HS-27A (cell line): ENCODE data around the gene FAM53A.
A peak's percentile ranks its signal among the peaks of the same experiment; 100 is the strongest.

Experiments
- DNase-seq: peaks from one replicate; pipeline ENCODE4 v3.0.0-alpha.2; 2012; ENCODE audit warnings: low read depth, missing footprints

Gene FAM53A, protein sequence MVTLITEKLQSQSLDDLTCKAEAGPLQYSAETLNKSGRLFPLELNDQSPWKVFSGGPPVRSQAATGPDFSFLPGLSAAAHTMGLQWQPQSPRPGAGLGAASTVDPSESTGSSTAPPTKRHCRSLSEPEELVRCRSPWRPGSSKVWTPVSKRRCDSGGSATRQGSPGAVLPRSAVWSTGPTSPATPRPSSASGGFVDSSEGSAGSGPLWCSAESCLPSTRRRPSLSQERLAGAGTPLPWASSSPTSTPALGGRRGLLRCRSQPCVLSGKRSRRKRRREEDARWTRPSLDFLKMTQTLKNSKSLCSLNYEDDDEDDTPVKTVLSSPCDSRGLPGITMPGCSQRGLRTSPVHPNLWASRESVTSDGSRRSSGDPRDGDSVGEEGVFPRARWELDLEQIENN

DNA sequence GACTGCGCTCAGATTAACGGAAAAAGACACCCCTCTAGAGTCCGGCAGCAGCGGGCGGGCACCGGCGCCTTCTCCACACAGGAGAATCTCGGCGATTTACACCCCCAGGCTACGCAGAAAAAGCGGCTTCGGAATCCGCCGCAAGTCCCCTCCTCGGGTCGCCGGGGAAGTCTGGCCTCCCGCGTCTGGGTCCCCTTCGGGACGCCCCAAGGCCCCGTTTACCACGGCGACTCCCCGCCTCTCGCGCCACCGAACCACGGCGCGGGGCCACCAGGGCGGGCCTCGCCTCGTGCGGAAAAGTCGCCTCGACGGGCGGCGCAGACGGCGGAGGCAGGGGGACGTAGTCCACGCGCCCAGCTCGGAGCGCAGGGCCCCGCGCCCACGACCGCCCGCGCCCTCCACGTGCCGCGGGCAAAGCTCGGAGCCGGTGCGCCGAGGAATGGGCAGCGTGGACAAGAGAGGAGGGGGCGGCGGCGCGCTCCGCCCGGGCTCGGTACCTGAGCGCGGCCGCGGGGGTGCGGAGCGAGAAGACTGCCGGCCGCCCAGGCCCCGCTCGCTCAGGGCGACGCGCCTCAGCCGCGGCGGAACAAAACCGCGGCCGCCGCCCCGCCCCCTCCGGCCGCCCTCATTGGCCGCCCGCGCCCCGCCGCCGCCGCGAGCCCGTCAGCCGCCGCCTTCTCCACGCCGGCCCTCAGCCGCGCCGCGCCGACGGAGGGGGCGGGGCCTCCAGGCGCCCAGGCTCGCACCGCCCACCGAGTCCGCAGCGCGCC is at the start of gene FAM53A:
FAM53A (minus strand) TSS at position 578 of the 770 bp plus-strand sequence. CDS start 15,572 bp downstream, outside the sequence.
- no peak for DNase-seq

DNA sequence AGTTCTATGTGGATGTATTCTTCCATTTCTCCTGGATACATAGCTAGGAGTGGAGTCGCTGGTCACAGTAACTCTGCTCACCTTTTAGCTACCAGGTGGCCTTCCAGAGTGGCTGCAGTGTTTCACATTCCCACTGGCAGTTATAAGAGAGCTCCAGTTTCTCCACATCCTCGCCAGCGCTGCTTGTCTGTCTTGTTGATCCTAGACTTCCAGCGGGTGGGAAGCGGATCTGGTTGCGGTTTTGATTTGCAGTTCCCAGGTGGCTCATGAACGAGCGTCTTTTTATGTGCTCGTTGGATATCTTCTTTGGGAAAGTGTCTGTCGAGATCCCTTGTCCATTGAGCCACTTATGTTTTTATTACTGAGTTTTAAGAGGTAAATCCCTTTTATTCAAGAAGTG is 48.8 kb upstream of the FAM53A start:
- DNase-seq = no peak

DNA sequence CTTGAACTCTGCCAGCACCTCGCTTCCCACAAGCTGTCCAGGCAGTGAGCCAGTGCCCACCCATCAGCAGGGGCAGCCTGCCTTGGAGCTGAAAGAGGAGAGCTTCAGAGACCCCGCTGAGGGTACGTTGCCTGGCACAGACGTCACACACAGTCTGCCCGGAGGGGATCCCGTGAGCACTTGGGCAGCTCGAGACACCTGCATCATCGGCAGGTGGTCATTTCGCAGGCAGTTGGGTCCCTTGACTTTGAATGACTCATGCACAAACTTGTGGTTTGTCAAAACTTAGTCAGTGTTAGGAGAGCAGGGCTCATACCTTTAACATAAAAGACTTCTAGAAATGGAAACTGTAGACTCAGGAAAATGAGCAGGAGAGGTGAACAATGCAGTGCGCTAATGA is 47.1 kb upstream of the FAM53A start:
- DNase-seq = no peak

DNA sequence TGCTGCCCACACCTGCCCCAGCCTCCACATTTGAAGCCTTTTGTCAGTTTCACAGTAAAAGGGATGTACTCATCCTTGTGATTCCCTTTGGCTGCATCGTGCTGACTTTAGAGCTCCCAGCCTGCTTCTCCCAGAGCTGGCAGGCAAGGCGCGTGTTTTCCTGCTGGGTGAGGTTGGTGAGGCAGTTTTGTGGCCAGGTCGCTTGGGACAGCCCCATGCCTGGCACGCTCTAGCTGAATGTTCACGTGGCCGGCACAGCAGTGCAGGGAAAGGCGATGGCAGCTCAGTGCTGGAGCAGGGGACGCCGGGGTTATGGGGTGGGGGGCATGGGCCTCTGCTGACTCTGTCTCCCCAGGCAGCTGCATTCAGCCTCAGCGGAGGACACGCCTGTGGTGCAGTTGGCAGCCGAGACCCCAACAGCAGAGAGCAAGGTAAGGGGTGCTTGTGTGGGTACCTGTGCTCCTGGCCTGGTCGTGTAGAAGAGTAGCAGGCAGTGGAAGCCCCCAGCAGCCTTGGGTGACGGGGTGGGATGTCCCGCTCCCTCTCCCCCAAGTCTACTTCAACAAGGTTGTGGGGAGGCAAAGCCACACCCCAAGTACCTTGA is 46.5 kb upstream of the FAM53A start:
- DNase-seq = no peak

DNA sequence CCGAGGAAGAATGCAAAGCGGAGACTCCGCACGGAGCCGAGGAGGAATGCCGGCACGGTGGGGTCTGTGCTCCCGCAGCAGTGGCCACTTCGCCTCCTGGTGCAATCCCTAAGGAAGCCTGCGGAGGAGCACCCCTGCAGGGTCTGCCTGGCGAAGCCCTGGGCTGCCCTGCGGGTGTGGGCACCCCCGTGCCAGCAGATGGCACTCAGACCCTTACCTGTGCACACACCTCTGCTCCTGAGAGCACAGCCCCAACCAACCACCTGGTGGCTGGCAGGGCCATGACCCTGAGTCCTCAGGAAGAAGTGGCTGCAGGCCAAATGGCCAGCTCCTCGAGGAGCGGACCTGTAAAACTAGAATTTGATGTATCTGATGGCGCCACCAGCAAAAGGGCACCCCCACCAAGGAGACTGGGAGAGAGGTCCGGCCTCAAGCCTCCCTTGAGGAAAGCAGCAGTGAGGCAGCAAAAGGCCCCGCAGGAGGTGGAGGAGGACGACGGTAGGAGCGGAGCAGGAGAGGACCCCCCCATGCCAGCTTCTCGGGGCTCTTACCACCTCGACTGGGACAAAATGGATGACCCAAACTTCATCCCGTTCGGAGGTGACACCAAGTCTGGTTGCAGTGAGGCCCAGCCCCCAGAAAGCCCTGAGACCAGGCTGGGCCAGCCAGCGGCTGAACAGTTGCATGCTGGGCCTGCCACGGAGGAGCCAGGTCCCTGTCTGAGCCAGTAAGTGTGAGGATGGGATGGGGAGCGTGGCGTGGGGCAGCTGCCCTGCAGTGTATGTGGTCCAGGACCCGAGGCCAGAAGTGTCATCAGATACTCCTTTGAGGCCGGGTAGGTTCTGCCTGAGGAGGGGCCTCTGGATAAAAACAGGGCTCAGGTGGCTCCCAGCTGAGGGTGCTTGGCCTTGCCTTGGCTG is 44.2 kb upstream of the FAM53A start:
- DNase-seq = no peak

DNA sequence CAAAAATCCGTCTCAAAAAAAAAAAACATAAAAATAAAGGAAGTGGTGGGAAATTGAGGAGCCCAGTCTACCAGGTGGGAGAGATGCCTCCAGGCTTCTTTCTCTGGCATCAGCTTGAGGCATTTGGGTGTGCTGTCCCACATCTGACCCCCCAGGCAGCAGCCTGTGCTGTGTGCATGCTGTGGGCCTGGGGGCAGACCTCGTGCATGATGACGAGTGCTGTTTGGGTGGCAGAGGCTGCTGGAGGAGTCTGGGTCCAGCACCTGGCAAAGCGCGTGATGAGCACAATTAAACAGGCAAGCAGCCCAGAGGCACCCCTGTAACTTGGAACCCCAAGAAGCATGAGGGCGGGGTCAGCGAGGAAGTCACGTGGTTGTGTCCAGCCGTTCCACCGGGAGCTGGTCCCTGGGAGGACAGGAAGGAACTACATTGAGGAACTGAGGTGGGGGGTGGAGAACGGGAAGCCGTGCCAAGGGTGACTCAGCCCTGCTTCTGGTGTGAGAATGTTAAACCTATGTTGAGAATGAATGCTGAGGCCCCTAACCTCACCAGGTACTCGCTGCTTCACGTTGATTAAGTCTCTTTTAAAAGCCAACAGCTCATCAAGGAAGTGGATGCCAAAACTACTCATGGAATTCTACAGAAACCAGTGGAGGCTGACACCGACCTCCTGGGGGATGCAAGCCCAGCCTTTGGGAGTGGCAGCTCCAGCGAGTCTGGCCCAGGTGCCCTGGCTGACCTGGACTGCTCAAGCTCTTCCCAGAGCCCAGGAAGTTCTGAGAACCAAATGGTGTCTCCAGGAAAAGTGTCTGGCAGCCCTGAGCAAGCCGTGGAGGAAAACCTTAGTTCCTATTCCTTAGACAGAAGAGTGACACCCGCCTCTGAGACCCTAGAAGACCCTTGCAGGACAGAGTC is 43.3 kb upstream of the FAM53A start:
- DNase-seq = no peak

DNA sequence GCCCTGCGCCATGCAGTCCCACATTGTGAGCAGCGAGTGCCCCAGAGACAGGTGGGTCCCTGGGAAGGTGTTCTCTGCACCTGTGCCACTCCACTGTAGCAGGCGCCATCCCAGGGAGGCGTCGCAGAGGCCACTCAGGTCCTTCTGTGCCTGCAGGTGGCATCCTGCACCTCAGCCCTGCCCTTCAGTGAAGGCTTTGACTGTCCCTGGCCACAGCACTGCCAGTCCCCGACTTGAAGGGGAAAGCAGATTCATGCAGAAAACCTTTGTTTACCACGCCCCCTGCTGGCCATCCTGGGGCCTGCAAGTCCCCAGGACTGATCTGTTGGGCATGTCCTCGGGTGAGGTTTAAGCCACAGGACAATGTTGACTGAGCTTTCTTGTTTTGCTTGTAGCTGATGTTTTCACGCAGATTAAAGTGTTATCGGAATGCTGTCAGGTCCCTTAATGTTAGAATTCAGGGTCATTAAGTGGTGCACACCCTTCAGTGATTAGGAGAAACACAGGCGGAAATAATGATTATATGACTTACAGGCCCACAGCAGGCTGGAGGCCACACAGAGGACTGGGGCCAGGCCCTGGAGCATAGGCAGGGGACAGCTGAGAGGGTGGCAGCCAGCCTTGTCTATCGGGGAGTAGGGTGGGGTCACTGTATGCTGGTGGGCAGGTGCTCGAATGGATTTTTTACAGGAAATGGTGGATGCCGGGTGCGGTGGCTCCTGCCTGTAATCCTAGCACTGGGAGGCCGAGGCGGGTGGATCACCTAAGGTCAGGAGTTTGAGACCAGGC is 42.2 kb upstream of the FAM53A start:
- no peak for DNase-seq

DNA sequence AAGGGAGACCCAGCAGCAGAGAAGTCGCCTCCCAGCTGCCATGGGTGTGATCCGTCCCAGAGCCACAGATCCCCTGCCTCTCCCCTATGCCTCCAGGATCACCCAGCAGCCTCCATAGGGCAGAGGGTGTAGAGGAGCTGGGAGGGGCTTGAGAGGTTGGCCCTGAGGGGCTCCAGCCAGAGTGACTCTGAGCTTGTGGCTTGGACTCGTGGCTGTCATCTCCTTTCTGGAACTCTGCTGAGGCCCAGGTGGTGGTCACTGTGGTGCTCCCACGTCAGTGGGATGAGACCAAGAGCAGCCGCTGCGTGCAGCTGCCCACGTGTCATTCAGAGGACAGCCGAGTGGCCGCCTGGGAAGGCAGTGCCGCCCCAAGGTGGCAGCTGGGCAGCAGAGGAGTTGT is 41.4 kb upstream of the FAM53A start:
- no peak for DNase-seq

DNA sequence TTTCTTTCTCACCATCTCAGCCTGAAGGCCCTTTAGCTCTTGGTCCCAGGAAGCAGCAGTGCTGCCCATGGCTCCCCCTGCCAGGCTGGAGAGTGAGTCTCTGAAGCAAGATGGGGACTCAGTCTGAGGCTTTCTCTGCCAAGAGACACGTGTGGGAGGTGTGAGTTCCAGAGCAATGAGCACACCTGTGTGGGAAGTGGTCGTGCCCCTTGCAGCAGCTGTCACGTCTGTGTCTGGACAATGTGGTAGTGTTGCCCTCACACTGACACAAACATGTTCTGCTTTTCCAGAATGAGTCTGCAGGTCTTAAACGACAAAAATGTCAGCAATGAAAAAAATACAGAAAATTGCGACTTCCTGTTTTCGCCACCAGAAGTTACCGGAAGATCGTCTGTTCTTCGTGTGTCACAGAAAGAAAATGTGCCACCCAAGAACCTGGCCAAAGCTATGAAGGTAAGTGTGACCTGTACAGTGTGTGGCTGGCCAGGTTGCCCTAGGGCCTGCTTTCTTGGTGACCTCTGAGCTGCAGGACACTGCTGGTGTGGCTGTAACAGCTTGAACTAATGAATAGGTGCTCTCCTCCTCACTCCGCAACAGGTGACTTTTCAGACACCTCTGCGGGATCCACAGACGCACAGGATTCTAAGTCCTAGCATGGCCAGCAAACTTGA is 39.2 kb upstream of the FAM53A start:
- no peak for DNase-seq

DNA sequence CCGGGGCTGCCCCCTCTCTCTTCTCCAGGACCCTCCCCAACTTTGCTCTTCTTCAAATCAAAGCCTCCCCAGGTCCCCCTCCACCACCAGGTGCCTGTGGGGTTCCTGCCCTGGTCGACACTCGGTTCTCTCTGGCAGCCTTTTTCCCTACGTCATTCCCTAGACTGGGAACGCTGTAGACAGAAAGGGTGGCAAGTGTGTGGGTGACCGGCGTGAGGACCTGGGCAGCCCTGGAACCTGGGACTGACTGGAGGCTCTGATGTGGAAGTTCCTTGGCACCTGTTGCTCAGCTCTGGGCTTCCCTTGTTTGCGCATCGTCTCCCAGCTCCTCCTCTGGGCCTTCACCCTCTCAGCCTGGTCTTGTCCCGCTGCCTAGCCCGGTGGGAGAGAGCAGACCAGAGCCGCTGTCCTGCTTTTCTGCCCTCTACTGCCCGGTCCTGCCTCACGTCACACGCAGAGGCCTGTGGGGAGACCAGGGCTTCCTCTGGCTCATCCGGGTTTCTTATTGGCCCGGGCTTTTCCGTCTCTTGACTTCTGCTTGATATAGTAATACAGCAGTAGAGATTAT is 38.5 kb upstream of the FAM53A start:
- DNase-seq = no peak

DNA sequence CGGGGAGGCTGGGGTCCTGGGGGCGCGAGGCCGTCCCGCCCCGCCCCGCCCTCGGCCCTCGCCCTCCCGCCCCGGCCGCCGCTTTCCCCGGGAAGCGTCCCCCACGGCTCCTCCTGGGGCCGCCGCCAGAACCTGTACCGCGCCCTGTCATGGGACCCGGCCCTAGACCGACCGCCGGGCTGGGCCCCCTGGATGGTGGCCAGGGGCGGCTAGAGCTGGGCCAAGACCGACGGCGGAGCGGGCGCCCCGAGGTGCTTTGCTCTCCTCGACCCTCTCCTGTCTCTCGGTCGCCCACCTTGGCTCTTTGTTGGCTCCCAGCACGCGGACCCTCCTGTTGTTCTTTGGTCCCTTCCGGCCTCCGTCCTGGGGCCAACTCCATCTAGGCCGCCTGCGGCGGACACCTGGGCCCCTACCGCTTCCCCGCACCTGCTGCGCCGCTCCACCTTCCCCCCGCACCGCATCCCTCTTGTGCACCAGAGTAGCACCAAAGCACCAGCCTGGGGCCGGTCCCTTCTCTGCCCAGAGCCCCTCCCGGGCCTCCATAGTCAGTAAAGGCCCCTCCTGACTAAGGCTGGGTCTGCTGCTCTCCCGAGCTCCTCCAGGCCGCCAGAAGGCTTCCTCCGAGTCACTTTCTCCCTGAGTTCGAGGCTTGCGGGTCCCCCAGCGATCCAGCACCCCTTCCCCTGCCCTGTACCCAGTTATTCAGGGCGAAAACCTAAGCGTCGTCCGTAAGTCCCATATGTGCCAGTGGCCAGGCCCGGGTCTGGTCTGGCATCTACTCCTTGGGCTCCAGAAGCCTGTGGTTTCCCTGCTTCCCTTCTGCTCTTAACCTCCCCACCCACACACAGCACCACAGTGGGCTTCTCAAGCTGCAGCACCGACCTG is 37.8 kb upstream of the FAM53A start:
- DNase-seq = no peak

DNA sequence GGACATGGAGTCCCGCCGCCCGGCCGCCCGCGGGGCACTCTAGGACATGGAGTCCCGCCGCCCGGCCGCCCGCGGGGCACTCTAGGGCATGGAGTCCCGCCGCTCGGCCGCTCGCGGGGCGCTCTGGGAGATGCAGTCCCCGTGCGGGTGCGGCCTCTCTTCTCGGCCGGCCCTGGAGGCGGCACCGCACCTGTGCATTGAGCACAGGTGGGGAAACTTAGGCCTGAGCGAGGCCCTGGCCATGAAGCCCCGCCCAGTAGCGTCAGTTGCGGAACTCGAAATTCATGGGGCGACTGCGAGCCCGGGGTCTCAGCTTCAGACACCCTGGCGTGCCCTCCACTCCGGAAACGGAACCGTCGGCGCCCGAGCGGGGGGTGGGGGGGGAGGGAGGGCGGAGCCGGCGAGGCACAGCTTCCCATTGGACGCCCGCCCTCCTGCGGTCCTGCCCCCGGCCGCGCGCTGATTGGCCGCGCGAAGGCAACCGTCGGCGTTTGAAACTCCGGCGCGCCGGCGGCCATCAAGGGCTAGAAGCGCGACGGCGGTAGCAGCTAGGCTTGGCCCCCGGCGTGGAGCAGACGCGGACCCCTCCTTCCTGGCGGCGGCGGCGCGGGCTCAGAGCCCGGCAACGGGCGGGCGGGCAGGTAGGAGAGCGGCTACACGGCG is 37.0 kb upstream of the FAM53A start, which contains the start of the genes TACC3 and TMEM129:
TACC3 (plus strand) TSS at position 519 of the 663 bp plus-strand sequence. CDS start 1,901 bp downstream, outside the sequence.
TMEM129 (minus strand) TSS at position 321 of the 663 bp plus-strand sequence. CDS start 486 bp downstream, outside the sequence.
- DNase-seq = peak; percentile 78

DNA sequence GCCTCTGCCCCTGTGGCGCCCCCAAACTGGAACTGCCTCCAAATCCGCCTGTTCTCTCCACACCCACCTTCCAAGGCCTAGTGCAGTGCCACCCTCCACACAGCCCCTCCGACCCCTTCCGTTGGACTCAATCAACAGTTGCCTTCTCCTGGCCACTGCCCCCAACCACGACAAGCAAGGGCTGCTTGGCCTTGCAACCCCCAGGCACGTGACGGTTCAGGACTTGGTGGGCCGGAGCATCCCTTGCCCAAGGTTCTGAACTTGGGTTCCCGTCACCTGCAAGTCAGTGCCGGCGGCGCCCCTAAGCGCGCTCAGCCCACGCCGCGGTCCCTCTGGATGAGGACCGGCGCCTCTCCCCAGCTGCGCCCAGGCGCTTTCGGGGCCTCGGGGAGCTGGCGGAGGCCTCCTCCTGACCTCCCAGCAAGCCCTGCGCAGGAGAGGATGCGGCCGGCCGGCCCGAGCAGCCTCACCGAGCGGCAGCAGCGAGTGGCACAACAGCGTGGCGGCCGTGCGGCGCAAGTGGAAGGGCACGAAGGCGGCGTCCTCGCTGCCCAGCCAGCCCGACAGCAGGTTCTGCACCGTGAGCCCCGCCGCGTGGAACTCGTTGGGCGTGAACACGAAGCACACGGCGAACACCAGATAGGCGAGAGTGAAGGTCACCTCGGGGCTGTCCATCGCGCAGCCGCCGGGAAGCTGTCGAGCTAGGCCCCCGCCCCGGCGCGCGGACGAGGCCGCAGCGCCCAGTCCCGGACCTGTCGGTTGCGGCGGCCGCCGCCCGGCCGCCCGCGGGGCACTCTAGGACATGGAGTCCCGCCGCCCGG is 36.3 kb upstream of the FAM53A start:
- no peak for DNase-seq

DNA sequence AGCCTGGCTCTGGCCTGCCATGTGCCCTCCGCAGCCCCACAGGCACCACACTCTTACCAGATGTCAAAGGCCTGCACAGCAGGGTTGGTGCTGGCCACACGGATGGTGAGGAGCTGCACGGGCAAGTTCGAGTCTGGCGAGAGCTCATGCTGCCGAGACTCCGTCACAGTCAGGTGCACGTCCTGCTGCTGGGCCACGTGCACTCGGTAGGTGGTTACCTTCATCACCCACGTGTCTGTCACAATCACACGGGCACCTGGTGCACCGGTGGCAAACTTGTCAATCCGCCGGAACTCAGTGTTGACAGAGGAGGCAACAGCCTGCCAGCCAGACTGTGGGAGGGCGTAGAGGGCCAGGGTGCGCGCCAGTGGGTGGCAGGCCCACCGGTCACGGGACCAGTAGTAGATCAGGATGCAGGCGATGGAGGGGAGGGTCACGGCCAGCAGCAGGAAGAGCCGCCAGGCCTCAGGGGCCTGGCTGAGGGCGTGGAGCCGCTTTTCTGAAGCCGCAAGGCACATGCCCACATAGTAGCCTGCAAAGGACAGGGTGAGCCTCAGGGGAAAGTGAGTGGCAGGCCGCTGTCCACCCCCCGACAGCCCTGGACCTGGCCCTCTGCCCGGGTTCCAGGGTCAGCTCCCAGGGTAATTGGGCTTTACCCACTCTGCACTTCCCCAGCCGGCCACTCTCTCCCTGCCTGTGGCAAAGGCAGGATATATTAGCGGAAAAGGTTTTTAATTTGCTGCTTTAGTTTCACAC is 34.2 kb upstream of the FAM53A start:
- DNase-seq = no peak
